Endothelial cell of umbilical vein (primary cell): ENCODE results near the gene TPH1. TPM values are rescaled to one million over a fixed set of nuclear protein-coding genes. Genes with fewer than 3 reads are reported as not detected.

Experiments used
- BruUV-seq: library from RNA; stranded (reverse); fragments of 400-500 nt; replicated peaks from 2 replicates; lab custom pipeline; 2021; lab: Mats Ljungman, UMichigan
- CTCF ChIA-PET: fragments of 300-600, 350-600 bp; sonication (Branson Sonifier 250); formaldehyde crosslinking; loops from one replicate; lab custom pipeline; 2021; ENCODE audit warnings: antibody characterized with exemption, inconsistent platforms; lab: Charles Lee
- POLR2A ChIA-PET: fragments of 300-600, 350-600 bp; sonication (Branson Sonifier 250); formaldehyde crosslinking; loops from one replicate; lab custom pipeline; 2021; ENCODE audit warnings: antibody characterized with exemption, inconsistent platforms; lab: Charles Lee
- DNase-seq: peaks from one replicate; pipeline ENCODE4 v3.0.0-alpha.2; 2011; ENCODE audit warnings: low read depth, low spot score
- FAIRE-seq: peaks from 2 replicates; lab custom pipeline; 2011; peaks lifted over from hg19 to GRCh38; lab: Jason Lieb, UNC
- H2AFZ ChIP-seq: 2 replicates; pipeline ENCODE4 v1.6.0; 2012; ENCODE audit warnings: low read depth, low read length, control low read depth, inconsistent platforms
- H3K27ac ChIP-seq: 2 replicates; pipeline ENCODE4 v1.5.1; 2011; ENCODE audit warnings: low read depth, mild to moderate bottlenecking, control low read depth, low read length, moderate library complexity; ENCODE audit not compliant: insufficient read depth
- H3K27me3 ChIP-seq, 2 experiments: 2 replicates each; pipeline versions ENCODE4 v1.6.0 to v1.6.1; 2011; ENCODE audit warnings: low read length in 2 of 2, mixed read lengths in 1 of 2; ENCODE audit not compliant: control insufficient read depth in 2 of 2, insufficient read depth in 2 of 2
- H3K36me3 ChIP-seq, 2 experiments: 2 replicates in 1 of 2; 3 replicates in 1 of 2; pipeline ENCODE4 v1.5.1; 2011; ENCODE audit warnings: low read length in 2 of 2, mild to moderate bottlenecking in 1 of 2, moderate library complexity in 1 of 2; ENCODE audit not compliant: control insufficient read depth in 2 of 2, insufficient read depth in 2 of 2; ENCODE audit errors: extremely low read depth in 1 of 2
- H3K4me1 ChIP-seq: 3 replicates; pipeline ENCODE4 v1.5.1; 2011; ENCODE audit warnings: mild to moderate bottlenecking, low read length; ENCODE audit not compliant: control insufficient read depth, insufficient read depth; ENCODE audit errors: extremely low read depth
- H3K4me2 ChIP-seq: 2 replicates; pipeline ENCODE4 v1.6.1; 2011; ENCODE audit warnings: low read length, control low read depth, mixed read lengths; ENCODE audit not compliant: insufficient read depth
- H3K4me3 ChIP-seq, 3 experiments: fragments of 200-600 bp in 1 of 3; sonication (generic), shearing (Covaris generic) in 1 of 3; replicated peaks in 1 of 3; 2 replicates each; pipeline ENCODE4 v1.5.1; 2011 to 2016; ENCODE audit warnings: control low read depth in 3 of 3, low read length in 3 of 3, mild to moderate bottlenecking in 2 of 3, inconsistent platforms in 1 of 3, low read depth in 1 of 3, moderate library complexity in 1 of 3; ENCODE audit not compliant: insufficient read depth in 1 of 3
- H3K79me2 ChIP-seq: 2 replicates; pipeline ENCODE4 v1.6.0; 2012; ENCODE audit warnings: low read length, inconsistent platforms; ENCODE audit not compliant: control insufficient read depth, insufficient read depth
- H3K9ac ChIP-seq: replicated peaks from 2 replicates; pipeline ENCODE3; 2011; ENCODE audit warnings: low read length, control low read depth; ENCODE audit not compliant: insufficient read depth; ENCODE audit errors: extremely low read depth
- H3K9me1 ChIP-seq: replicated peaks from 3 replicates; pipeline ENCODE4 v1.6.0; 2011; ENCODE audit warnings: mild to moderate bottlenecking, low read length; ENCODE audit not compliant: control insufficient read depth, insufficient read depth; ENCODE audit errors: extremely low read depth
- H3K9me3 ChIP-seq: replicated peaks from 2 replicates; pipeline ENCODE4 v1.5.1; 2012; ENCODE audit warnings: low read length, inconsistent platforms; ENCODE audit not compliant: control insufficient read depth, insufficient read depth
- H4K20me1 ChIP-seq: replicated peaks from 2 replicates; pipeline ENCODE3; 2011; ENCODE audit warnings: mild to moderate bottlenecking, low read length; ENCODE audit not compliant: control insufficient read depth, insufficient read depth; ENCODE audit errors: extremely low read depth
- CTCF ChIP-seq, 2 donors: IDR thresholded peaks; 1 replicate in 1 of 2; 2 replicates in 1 of 2; pipeline ENCODE4 v1.5.1; 2011; ENCODE audit warnings: low read length in 2 of 2, mild to moderate bottlenecking in 2 of 2, moderate library complexity in 2 of 2, control low read depth in 1 of 2, inconsistent platforms in 1 of 2, low read depth in 1 of 2; ENCODE audit not compliant: insufficient read depth in 1 of 2; ENCODE audit errors: extremely low read depth in 1 of 2
- EZH2 ChIP-seq: IDR thresholded peaks from 2 replicates; pipeline ENCODE4 v1.6.1; 2012; ENCODE audit warnings: borderline replicate concordance, low read depth, mild to moderate bottlenecking, moderate library complexity, low read length, inconsistent platforms; ENCODE audit not compliant: severe bottlenecking
- FOS ChIP-seq: IDR thresholded peaks from 2 replicates; pipeline ENCODE4 v1.6.1; 2011; ENCODE audit warnings: mild to moderate bottlenecking, low read length, moderate library complexity, borderline replicate concordance; ENCODE audit not compliant: insufficient read depth
- GATA2 ChIP-seq: IDR thresholded peaks from 2 replicates; pipeline ENCODE4 v1.7.0; 2011; ENCODE audit warnings: low read depth, mild to moderate bottlenecking, moderate library complexity, mixed read lengths, low read length; ENCODE audit not compliant: insufficient read length, insufficient read depth
- JUN ChIP-seq: IDR thresholded peaks from 2 replicates; pipeline ENCODE4 v1.6.1; 2011; ENCODE audit warnings: borderline replicate concordance, low read depth; ENCODE audit not compliant: insufficient read length, insufficient read depth
- MAX ChIP-seq: IDR thresholded peaks from 2 replicates; pipeline ENCODE4 v1.6.1; 2011; ENCODE audit not compliant: insufficient read depth, insufficient read length
- MYC ChIP-seq: IDR thresholded peaks from one replicate; pipeline ENCODE4 v1.6.1; 2011; ENCODE audit warnings: mild to moderate bottlenecking, low read depth, low read length
- POLR2A ChIP-seq: IDR thresholded peaks from 2 replicates; pipeline ENCODE4 v1.6.1; 2012; ENCODE audit warnings: low read depth, mild to moderate bottlenecking, control low read depth, low read length
- POLR2AphosphoS5 ChIP-seq: IDR thresholded peaks from 2 replicates; pipeline ENCODE4 v1.6.1; 2012; ENCODE audit warnings: low read depth, mild to moderate bottlenecking, control low read depth, low read length, moderate library complexity; ENCODE audit not compliant: insufficient read depth
- dilution Hi-C: fragments of 300-500 bp; cut with MboI; formaldehyde crosslinking; loops from one replicate; pipeline ENCODE4 v1.15.0; 2019; ENCODE audit warnings: low sequenced_read_pairs; ENCODE audit not compliant: extremely low pct_ligation_motif_present
- intact Hi-C: fragments of 100-400 bp; cut with micrococcal nuclease; formaldehyde crosslinking; loops from one replicate; pipeline ENCODE4 v1.10.0; 2022
- polyA plus RNA-seq, 4 experiments: library from polyadenylated mRNA; depleted of rRNA in 3 of 4; stranded (reverse) in 3 of 4; unstranded in 1 of 4; fragments of >200 nt; gene quantifications; 2 replicates each; pipeline versions ENCODE4 v1.2.1 to v1.2.3, GENCODE V29; 2011 to 2012; ENCODE audit warnings: missing spikeins in 1 of 4
- total RNA-seq: library from RNA; stranded (reverse); gene quantifications from 2 replicates; pipeline ENCODE4 v1.2.3, GENCODE V29; 2021

TPH1 gene
- total and polyA plus RNA-seq, 2 donors (not counting 3 experiments of a cell fraction or from before 2014, with no cell fraction given) = 0.07 TPM

- H3K4me2 ChIP-seq = no peak overlapping the region
Observed at GRCh38 chr11:18091731-18092130, 45.7 kb upstream of the TPH1 start.

More at GRCh38 chr11:18091731-18092130, 45.7 kb upstream of the TPH1 start:
- dilution Hi-C loops (no loop called here), intact Hi-C loops (no loop called here)
- DNase-seq (no peak), FAIRE-seq (no peak)
- no peak overlapping the region for H2AFZ ChIP-seq
- ChIA-PET POLR2A (no interaction called here), CTCF (no interaction called here)
- no peaks in the 10 kb centered on the region for H3K4me1 ChIP-seq
- H3K36me3 ChIP-seq = peaks cover 8 to 20% of the 10 kb centered on the region in 2 experiments
- BruUV-seq = no TSS peak
- H3K9me3 ChIP-seq = no peaks in the 10 kb centered on the region
- H3K9me1 ChIP-seq = no peaks in the 10 kb centered on the region
- no peak overlapping the region for H3K27ac ChIP-seq
- H3K9ac ChIP-seq = no peak overlapping the region
- H3K27me3 ChIP-seq = no peaks in the 10 kb centered on the region
- no peak overlapping the region for H3K4me3 ChIP-seq
- TF ChIP-seq FOS = no peak
- TF ChIP-seq EZH2 = no peak
- TF ChIP-seq POLR2A = no peak
- no peak for TF ChIP-seq MYC
- no peak for TF ChIP-seq GATA2
- no peak for TF ChIP-seq CTCF (IDR thresholded peaks at IDR 0.05; ENCODE audit: extremely low read depth in 1 of 2, insufficient read depth in 1 of 2, low read depth in 1 of 2, low read length in 2 of 2)
- TF ChIP-seq MAX = no peak
- TF ChIP-seq POLR2AphosphoS5 = no peak
- no peak for TF ChIP-seq JUN
- no peaks in the 10 kb centered on the region for H4K20me1 ChIP-seq
- H3K79me2 ChIP-seq = no peaks in the 10 kb centered on the region
